Mesenchymal stem cell (in vitro differentiated cells and primary cell): ENCODE measurements around the gene DPF3.
A peak's percentile ranks its signal among the peaks of the same experiment; 100 is the strongest.

Experiments used
- DNase-seq: peaks from one replicate; pipeline ENCODE4 v3.0.0-alpha.2; 2013
- H2AFZ ChIP-seq: one replicate; pipeline ENCODE4 v1.6.1; 2013; ENCODE audit warnings: low read depth, mild to moderate bottlenecking, control low read depth, inconsistent platforms, low read length, moderate library complexity
- H2AK5ac ChIP-seq: 2 replicates; pipeline ENCODE4 v1.6.1; 2013; ENCODE audit warnings: low read length, moderate library complexity, mild to moderate bottlenecking, inconsistent platforms; ENCODE audit not compliant: severe bottlenecking
- H2BK120ac ChIP-seq: one replicate; pipeline ENCODE4 v1.6.1; 2013; ENCODE audit warnings: low read depth, mild to moderate bottlenecking, inconsistent platforms, low read length, moderate library complexity
- H2BK12ac ChIP-seq, 2 experiments: one replicate each; pipeline ENCODE4 v1.6.1; 2013; ENCODE audit warnings: inconsistent platforms in 2 of 2, low read length in 2 of 2, mild to moderate bottlenecking in 2 of 2, moderate library complexity in 2 of 2, control low read depth in 1 of 2
- H2BK15ac ChIP-seq: one replicate; pipeline ENCODE4 v1.6.1; 2013; ENCODE audit warnings: mild to moderate bottlenecking, low read depth, inconsistent platforms; ENCODE audit not compliant: poor library complexity, severe bottlenecking
- H2BK5ac ChIP-seq: 2 replicates; pipeline ENCODE4 v1.6.1; 2013; ENCODE audit warnings: low read depth, mild to moderate bottlenecking, low read length, control low read depth, inconsistent platforms; ENCODE audit not compliant: poor library complexity, severe bottlenecking
- H3K14ac ChIP-seq, 2 experiments: one replicate each; pipeline ENCODE4 v1.6.1; 2013; ENCODE audit warnings: inconsistent platforms in 2 of 2, low read length in 2 of 2, control low read depth in 1 of 2, mild to moderate bottlenecking in 1 of 2, moderate library complexity in 1 of 2
- H3K18ac ChIP-seq, 2 experiments: one replicate each; pipeline ENCODE4 v1.6.1; 2013; ENCODE audit warnings: inconsistent platforms in 2 of 2, low read length in 2 of 2, control low read depth in 1 of 2, low read depth in 1 of 2, mild to moderate bottlenecking in 1 of 2
- H3K23ac ChIP-seq, 2 experiments: one replicate each; pipeline ENCODE4 v1.6.1; 2013; ENCODE audit warnings: inconsistent platforms in 2 of 2, low read length in 2 of 2, mild to moderate bottlenecking in 2 of 2, moderate library complexity in 2 of 2, control low read depth in 1 of 2
- H3K27ac ChIP-seq: 2 replicates; pipeline ENCODE4 v1.5.1; 2013; ENCODE audit warnings: mild to moderate bottlenecking, moderate library complexity, low read length, control low read depth, inconsistent platforms; ENCODE audit not compliant: poor library complexity, severe bottlenecking
- H3K27me3 ChIP-seq, 2 experiments: 2 replicates each; pipeline versions ENCODE4 v1.6.1 to v1.7.0; 2013; ENCODE audit warnings: low read length in 2 of 2, mild to moderate bottlenecking in 2 of 2, moderate library complexity in 2 of 2, control low read depth in 1 of 2, inconsistent platforms in 1 of 2; ENCODE audit not compliant: control insufficient read depth in 1 of 2, insufficient read depth in 1 of 2
- H3K36me3 ChIP-seq, 2 experiments: 2 replicates each; pipeline versions ENCODE4 v1.6.1 to v1.7.0; 2013; ENCODE audit warnings: low read length in 2 of 2, control low read depth in 1 of 2, inconsistent platforms in 1 of 2, low read depth in 1 of 2, mild to moderate bottlenecking in 1 of 2; ENCODE audit not compliant: insufficient read depth in 2 of 2, control insufficient read depth in 1 of 2
- H3K4ac ChIP-seq, 2 experiments: one replicate each; pipeline ENCODE4 v1.6.1; 2013; ENCODE audit warnings: inconsistent platforms in 2 of 2, low read length in 2 of 2, mild to moderate bottlenecking in 2 of 2, moderate library complexity in 2 of 2, control low read depth in 1 of 2, low read depth in 1 of 2
- H3K4me1 ChIP-seq: 2 replicates; pipeline ENCODE4 v1.6.1; 2013; ENCODE audit warnings: low read depth, low read length, control low read depth; ENCODE audit not compliant: control insufficient read depth, insufficient read depth
- H3K4me2 ChIP-seq: 2 replicates; pipeline ENCODE4 v1.6.1; 2013; ENCODE audit warnings: low read length, mild to moderate bottlenecking, inconsistent platforms; ENCODE audit not compliant: poor library complexity, severe bottlenecking
- H3K4me3 ChIP-seq, 2 experiments: 2 replicates each; pipeline versions ENCODE4 v1.5.1 to v1.7.0; 2013; ENCODE audit warnings: low read length in 2 of 2, mild to moderate bottlenecking in 2 of 2, control low read depth in 1 of 2, low read depth in 1 of 2; ENCODE audit not compliant: insufficient read depth in 1 of 2
- H3K79me1 ChIP-seq: replicated peaks from 2 replicates; pipeline ENCODE4 v1.6.1; 2013; ENCODE audit warnings: mild to moderate bottlenecking, control low read depth, low read length, inconsistent platforms; ENCODE audit not compliant: poor library complexity, severe bottlenecking
- H3K9ac ChIP-seq: 2 replicates; pipeline ENCODE4 v1.7.0; 2013; ENCODE audit warnings: mild to moderate bottlenecking, low read length, moderate library complexity
- H3K9me3 ChIP-seq: 2 replicates; pipeline ENCODE4 v1.7.0; 2013; ENCODE audit warnings: mild to moderate bottlenecking, low read length; ENCODE audit not compliant: control insufficient read depth
- H4K8ac ChIP-seq: one replicate; pipeline ENCODE4 v1.6.1; 2013; ENCODE audit warnings: inconsistent platforms, mild to moderate bottlenecking, low read length, moderate library complexity
- H4K91ac ChIP-seq: one replicate; pipeline ENCODE4 v1.6.1; 2013; ENCODE audit warnings: mild to moderate bottlenecking, low read length, inconsistent platforms
- WGBS: methylation state at CpG from one replicate; pipeline ENCODE4 v1.1.7; 2013; ENCODE audit warnings: mixed read lengths; 5-methylcytosine and 5-hydroxymethylcytosine counted together

The DPF3 gene

GRCh38 chr14:72715850-72716228 is 178.1 kb downstream of the DPF3 start:
- no peak overlapping the region for H4K8ac ChIP-seq
- no peaks in the 10 kb centered on the region for H3K27me3 ChIP-seq
- no peaks in the 10 kb centered on the region for H3K9me3 ChIP-seq
- peaks cover 18% of the 10 kb centered on the region for H3K4me1 ChIP-seq
- no peak overlapping the region for H3K4me2 ChIP-seq
- no peak overlapping the region for H3K9ac ChIP-seq
- H3K4ac ChIP-seq: no peak overlapping the region
- no peak overlapping the region for H2BK5ac ChIP-seq
- H2BK15ac ChIP-seq: no peak overlapping the region
- no peak overlapping the region for H4K91ac ChIP-seq
- peak overlapping the region in 1 of 2 experiments; percentile 35 for H3K14ac ChIP-seq
- H2AK5ac ChIP-seq: no peak overlapping the region
- H3K27ac ChIP-seq: no peak overlapping the region
- peaks cover 33% of the 10 kb centered on the region for H3K79me1 ChIP-seq
- 93% methylated on average over 9 of the region's 9 CpGs for WGBS
- peaks cover 0 to 63% of the 10 kb centered on the region in 2 experiments for H3K36me3 ChIP-seq
- H3K23ac ChIP-seq: no peak overlapping the region
- no peak overlapping the region for H2BK12ac ChIP-seq
- no peak overlapping the region for H2AFZ ChIP-seq
- no peak overlapping the region for H2BK120ac ChIP-seq
- no peak for DNase-seq
- peak overlapping the region in 1 of 2 experiments; percentile 28 for H3K18ac ChIP-seq
- H3K4me3 ChIP-seq: no peak overlapping the region

- H3K79me1 ChIP-seq: peaks cover 31% of the 10 kb centered on the region
- H2BK120ac ChIP-seq: no peak overlapping the region
- H2BK5ac ChIP-seq: no peak overlapping the region
- WGBS: 97% methylated on average over 7 of the region's 7 CpGs
- no peak overlapping the region for H3K4me2 ChIP-seq
- no peak overlapping the region for H3K23ac ChIP-seq
- peaks cover 18% of the 10 kb centered on the region for H3K4me1 ChIP-seq
- H3K4me3 ChIP-seq: no peak overlapping the region
- no peak for DNase-seq
- no peaks in the 10 kb centered on the region for H3K27me3 ChIP-seq
- no peak overlapping the region for H2AFZ ChIP-seq
- H4K8ac ChIP-seq: no peak overlapping the region
- H3K27ac ChIP-seq: no peak overlapping the region
- H3K9me3 ChIP-seq: no peaks in the 10 kb centered on the region
- H2AK5ac ChIP-seq: no peak overlapping the region
- no peak overlapping the region for H3K4ac ChIP-seq
- H4K91ac ChIP-seq: no peak overlapping the region
- H3K36me3 ChIP-seq: peaks cover 0 to 61% of the 10 kb centered on the region in 2 experiments
- H3K14ac ChIP-seq: peak overlapping the region in 1 of 2 experiments; percentile 42
- H2BK15ac ChIP-seq: no peak overlapping the region
- H3K9ac ChIP-seq: no peak overlapping the region
- H3K18ac ChIP-seq: no peak overlapping the region
- peak overlapping the region in 1 of 2 experiments; percentile 19 for H2BK12ac ChIP-seq
Measured at GRCh38 chr14:72715215-72715849, 178.6 kb downstream of the DPF3 start.

GRCh38 chr14:72714871-72715214 is 179.1 kb downstream of the DPF3 start:
- 91% methylated on average over 8 of the region's 8 CpGs for WGBS
- no peak overlapping the region for H3K9ac ChIP-seq
- no peak for DNase-seq
- no peak overlapping the region for H3K4me2 ChIP-seq
- no peaks in the 10 kb centered on the region for H3K9me3 ChIP-seq
- no peak overlapping the region for H3K23ac ChIP-seq
- no peak overlapping the region for H2BK120ac ChIP-seq
- no peak overlapping the region for H3K27ac ChIP-seq
- peaks cover 17% of the 10 kb centered on the region for H3K4me1 ChIP-seq
- H2AFZ ChIP-seq: no peak overlapping the region
- H2BK15ac ChIP-seq: no peak overlapping the region
- no peak overlapping the region for H3K4me3 ChIP-seq
- no peaks in the 10 kb centered on the region for H3K27me3 ChIP-seq
- no peak overlapping the region for H4K8ac ChIP-seq
- no peak overlapping the region for H2BK5ac ChIP-seq
- H3K4ac ChIP-seq: no peak overlapping the region
- peaks cover 27% of the 10 kb centered on the region for H3K79me1 ChIP-seq
- no peak overlapping the region for H3K14ac ChIP-seq
- H3K36me3 ChIP-seq: peaks cover 0 to 56% of the 10 kb centered on the region in 2 experiments
- no peak overlapping the region for H2AK5ac ChIP-seq
- H2BK12ac ChIP-seq: no peak overlapping the region
- H3K18ac ChIP-seq: no peak overlapping the region
- no peak overlapping the region for H4K91ac ChIP-seq

- Histone ChIP-seq H3K23ac (no peak overlapping the region), H2BK15ac (no peak overlapping the region), H2AK5ac (no peak overlapping the region), H4K8ac (no peak overlapping the region), H3K14ac (no peak overlapping the region), H2BK5ac (no peak overlapping the region), H3K4me3 (no peak overlapping the region), H3K18ac (no peak overlapping the region), H3K36me3 (peaks cover 0 to 53% of the 10 kb centered on the region in 2 experiments), H3K27ac (no peak overlapping the region), H3K4ac (no peak overlapping the region), H3K27me3 (no peaks in the 10 kb centered on the region), H3K79me1 (peaks cover 28% of the 10 kb centered on the region), H2BK12ac (no peak overlapping the region), H3K4me2 (no peak overlapping the region), H2BK120ac (no peak overlapping the region), H3K4me1 (peaks cover 17% of the 10 kb centered on the region), H4K91ac (no peak overlapping the region), H3K9me3 (no peaks in the 10 kb centered on the region), H2AFZ (no peak overlapping the region), H3K9ac (no peak overlapping the region)
- no peak for DNase-seq
- WGBS: 93% methylated on average over 13 of the region's 14 CpGs
Measured at GRCh38 chr14:72714094-72714493, 179.8 kb downstream of the DPF3 start.
